HT1080 (cell line): ENCODE results near the gene METTL13. TPM values are rescaled to one million over a fixed set of nuclear protein-coding genes. Genes with fewer than 3 reads are reported as not detected.

ENCODE experiments used
- DNase-seq: peaks from one replicate; pipeline ENCODE4 v3.0.0-alpha.2; 2015; ENCODE audit warnings: low read depth
- polyA plus RNA-seq, 2 experiments: library from polyadenylated mRNA; depleted of rRNA; stranded (reverse); fragments of >200 nt; gene quantifications; 2 replicates each; pipeline ENCODE4 v1.2.3, GENCODE V29; 2015
- total RNA-seq: library from RNA; depleted of rRNA; stranded (reverse); fragments of >200 nt; shearing (Covaris generic); gene quantifications from 2 replicates; pipeline ENCODE4 v1.2.3, GENCODE V29; 2014; rRNA removed

METTL13 gene, protein sequence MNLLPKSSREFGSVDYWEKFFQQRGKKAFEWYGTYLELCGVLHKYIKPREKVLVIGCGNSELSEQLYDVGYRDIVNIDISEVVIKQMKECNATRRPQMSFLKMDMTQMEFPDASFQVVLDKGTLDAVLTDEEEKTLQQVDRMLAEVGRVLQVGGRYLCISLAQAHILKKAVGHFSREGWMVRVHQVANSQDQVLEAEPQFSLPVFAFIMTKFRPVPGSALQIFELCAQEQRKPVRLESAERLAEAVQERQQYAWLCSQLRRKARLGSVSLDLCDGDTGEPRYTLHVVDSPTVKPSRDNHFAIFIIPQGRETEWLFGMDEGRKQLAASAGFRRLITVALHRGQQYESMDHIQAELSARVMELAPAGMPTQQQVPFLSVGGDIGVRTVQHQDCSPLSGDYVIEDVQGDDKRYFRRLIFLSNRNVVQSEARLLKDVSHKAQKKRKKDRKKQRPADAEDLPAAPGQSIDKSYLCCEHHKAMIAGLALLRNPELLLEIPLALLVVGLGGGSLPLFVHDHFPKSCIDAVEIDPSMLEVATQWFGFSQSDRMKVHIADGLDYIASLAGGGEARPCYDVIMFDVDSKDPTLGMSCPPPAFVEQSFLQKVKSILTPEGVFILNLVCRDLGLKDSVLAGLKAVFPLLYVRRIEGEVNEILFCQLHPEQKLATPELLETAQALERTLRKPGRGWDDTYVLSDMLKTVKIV
- total RNA-seq = 64.8 and 87.6 TPM in 2 replicates
- 43.2 and 47.7 TPM in 2 replicates for polyA plus RNA-seq (2015; cell fraction: cytosol; rRNA removed)
- 56.2 and 67.7 TPM in 2 replicates for polyA plus RNA-seq (2015; cell fraction: nucleus; rRNA removed)

- peak; percentile 100 for DNase-seq
These were observed at the start of gene METTL13 for GRCh38 chr1:171781176-171781875. Gene METTL13 (plus strand): TSS chr1:171781660. CDS start chr1:171781968, 308 bp downstream.

- DNase-seq = no peak
These were observed 45.3 kb upstream of the METTL13 start for GRCh38 chr1:171736196-171736595.

DNA sequence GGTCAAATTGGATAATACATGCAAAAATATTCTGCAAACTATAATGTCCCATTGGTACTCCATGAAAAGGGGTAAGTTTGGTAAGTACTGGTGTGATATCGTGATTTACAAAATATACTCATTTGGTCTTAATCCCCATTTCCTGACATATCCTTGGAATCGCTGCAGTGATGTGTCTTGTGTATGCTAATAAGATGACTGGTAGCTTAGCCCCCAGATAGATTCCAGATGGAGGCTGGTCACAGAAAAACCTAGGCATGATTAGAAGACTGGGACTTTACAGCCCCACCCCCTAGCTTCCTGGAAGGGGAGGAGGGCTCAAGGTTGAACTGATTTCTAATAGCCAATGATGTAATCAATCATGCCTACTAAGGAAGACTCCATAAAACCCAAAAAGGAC, 42.5 kb upstream of the METTL13 start:
- no peak for DNase-seq

- DNase-seq = peak; percentile 50
These were observed 41.8 kb upstream of the METTL13 start for GRCh38 chr1:171739656-171740055.

DNA sequence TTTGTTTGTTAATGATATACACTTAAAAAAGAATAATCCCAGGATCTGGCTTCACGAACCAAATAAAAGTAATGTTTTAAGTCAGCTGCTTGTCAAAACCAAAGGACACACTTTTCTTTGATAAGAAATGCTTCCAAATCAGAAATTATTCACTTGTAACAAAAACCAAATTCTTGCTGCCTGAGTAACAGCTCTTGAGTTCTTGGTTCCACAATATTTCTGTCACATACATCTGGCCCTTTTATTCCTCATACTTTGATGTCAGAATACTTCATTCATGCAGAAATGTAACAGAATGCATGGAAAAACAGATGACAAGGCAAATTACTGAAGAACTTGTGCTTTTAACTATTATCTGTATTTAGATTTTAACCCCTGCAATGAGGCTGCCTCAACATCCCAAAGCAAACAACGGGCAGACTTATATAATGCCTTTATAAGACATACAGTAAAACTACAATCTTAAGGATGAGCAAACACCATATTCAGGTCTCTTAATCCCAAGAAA, 41.0 kb upstream of the METTL13 start:
- no peak for DNase-seq

GRCh38 chr1:171740987-171741871, 40.2 kb upstream of the METTL13 start:
- peak; percentile 39 for DNase-seq

- peak; percentile 82 for DNase-seq
These were observed 39.4 kb upstream of the METTL13 start, which contains the start of gene VAMP4 for GRCh38 chr1:171741872-171742576. Gene VAMP4 (minus strand): TSS chr1:171742065. CDS start chr1:171738414, 3,651 bp downstream.

- no peak for DNase-seq
These were observed 38.9 kb upstream of the METTL13 start for GRCh38 chr1:171742577-171742922.

DNA sequence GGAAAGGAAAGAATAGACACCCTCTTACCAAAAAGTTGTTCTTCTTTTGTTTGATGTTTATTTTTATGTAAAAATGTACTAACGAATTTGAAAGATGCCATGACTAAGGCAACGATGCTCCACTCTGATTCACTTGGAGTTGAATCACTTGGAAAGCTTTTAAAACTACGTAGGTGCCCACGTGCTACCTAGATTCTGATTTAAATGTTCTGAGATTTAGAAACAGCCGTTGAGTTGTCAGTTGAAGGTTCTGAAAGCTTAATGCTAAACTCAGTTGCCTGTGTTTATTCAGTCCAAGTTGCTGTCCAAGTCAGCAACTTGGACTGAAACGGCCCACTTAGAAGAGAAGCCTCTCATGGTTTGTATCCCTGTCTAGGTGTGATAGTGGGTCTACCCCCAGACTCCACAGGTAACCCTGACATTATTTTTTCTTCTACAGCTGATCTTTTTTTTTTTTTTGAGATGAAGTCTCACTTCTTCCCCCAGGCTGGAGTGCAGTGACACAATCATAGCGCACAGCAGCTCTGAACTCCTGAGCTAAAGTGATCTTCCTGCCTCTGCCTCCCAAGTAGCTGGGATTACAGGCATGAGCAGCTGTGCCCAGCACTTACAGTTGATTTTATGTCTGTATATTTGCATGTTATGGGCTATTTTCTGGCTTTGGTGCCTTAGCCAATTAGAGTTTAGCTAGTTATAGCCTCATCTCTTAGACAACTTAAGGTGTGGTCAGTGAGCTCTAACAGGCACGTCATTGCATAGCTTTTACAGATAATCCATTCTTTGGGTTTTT, 38.2 kb upstream of the METTL13 start:
- peak; percentile 58 for DNase-seq

DNA sequence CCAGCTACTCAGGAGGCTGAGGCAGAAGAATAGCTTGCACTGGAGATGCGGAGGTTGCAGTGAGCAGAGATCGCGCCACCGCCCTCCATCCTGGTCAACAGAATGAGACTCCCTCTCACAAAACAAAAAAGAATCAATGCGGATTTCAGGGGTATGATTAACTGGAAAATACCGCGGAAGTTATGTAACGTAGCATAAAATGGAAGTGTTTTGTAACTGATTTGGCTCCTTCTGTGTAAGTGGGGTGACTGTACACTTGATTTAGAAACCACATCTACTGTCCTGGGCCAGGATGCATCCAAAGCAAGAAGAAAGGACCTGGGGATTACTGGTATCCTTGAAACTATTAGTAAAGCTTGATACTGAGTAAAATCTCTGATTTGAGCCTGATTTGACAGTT, 36.5 kb upstream of the METTL13 start:
- no peak for DNase-seq

DNA sequence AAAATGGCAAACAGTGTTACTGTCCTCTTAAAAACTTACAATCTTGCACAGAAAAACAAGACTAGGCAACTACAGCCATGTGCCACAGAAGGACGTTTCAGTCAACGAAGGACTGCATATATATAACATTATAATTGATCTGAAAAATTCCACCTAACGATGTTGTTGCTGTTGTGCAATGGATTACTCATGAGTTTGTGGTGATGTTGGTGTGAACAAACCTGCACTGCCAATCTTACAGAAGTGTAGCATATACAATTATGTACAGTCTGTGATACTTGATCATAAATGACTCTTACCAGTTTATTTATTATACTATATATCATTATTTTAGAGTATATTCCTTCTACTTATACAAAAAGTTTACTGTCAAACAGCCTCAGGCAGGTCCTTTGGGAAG, 32.8 kb upstream of the METTL13 start:
- no peak for DNase-seq

- DNase-seq = no peak
These were observed 30.2 kb upstream of the METTL13 start for GRCh38 chr1:171751221-171751620.

DNA sequence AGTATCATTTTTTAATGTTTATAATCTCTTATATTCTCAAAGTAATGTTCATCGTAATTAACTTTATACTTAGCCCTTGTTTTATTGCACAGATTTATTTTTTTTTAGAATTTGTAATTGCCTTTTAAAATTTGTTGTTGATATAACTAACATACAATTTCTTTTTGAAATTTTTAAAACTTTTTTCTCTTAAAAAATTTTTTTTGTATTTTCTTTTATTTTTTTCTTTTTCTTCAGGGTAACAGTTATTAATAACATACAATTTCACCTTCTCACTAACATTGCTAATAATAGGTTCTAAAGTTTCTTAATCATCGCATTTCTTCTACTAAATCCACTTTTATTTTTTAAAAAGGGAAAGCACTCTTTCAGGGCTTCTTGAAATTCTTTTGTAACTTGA, 28.3 kb upstream of the METTL13 start:
- DNase-seq = no peak

- DNase-seq = no peak
These were observed 27.6 kb upstream of the METTL13 start for GRCh38 chr1:171753685-171754352.

DNA sequence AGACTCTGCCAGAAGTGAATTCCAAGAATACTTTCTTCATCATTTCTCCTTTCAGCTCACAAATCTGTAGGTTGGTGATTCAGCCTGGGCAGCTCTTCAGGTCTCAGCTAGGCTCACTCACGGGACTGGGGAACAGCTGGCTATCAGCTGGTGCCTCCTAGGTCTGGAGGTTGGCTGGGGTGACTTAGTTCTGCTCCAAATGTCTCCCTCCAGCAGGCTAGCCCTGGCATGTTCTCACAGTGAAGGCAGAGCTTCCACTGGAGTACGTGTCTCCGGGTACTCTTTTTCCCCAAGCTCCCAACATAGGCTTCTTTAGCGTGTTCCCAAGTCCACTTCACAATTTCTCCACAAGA, 27.1 kb upstream of the METTL13 start:
- peak; percentile 37 for DNase-seq

- DNase-seq = no peak
These were observed 26.5 kb upstream of the METTL13 start for GRCh38 chr1:171754971-171755370.

GRCh38 chr1:171756856-171757255, 24.6 kb upstream of the METTL13 start:
- DNase-seq = no peak

DNA sequence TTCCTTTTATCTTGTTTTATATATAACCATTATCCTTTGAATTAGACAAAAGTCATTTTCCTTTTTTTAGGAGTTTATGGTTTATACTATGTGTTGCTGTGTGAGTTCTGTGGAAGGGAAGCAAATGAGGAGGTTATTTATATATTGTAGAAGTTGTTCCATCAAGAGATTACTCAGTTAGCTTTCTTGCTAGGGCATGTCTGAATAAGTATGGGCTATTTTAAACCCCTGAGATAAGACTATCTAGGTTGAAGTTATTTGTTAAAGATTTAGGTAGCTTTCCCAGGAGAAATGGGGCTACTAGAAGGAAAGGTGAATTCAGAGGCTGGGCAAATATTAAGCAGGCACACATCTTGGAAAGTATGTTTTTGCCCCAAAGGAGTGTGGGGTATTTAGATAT, 23.4 kb upstream of the METTL13 start:
- no peak for DNase-seq

GRCh38 chr1:171762143-171762563, 19.3 kb upstream of the METTL13 start:
- DNase-seq = no peak
